Neuronal stem cell (in vitro differentiated cells): Measurements from ENCODE around the gene LPAR3.
A peak's percentile ranks its signal among the peaks of the same experiment; 100 is the strongest.

Experiments
- DNase-seq: peaks from one replicate; pipeline ENCODE4 v3.0.0-alpha.2; 2013; ENCODE audit warnings: low spot score
- H2AFZ ChIP-seq: one replicate; pipeline ENCODE4 v1.6.1; 2013; ENCODE audit warnings: mild to moderate bottlenecking, low read length, inconsistent platforms
- H2AK5ac ChIP-seq: 2 replicates; pipeline ENCODE4 v1.6.1; 2013; ENCODE audit warnings: low read depth, mild to moderate bottlenecking, inconsistent platforms, low read length, moderate library complexity, mixed read lengths
- H2BK120ac ChIP-seq: 2 replicates; pipeline ENCODE4 v1.6.1; 2013; ENCODE audit warnings: low read depth, mild to moderate bottlenecking, inconsistent platforms, low read length, moderate library complexity, mixed read lengths
- H2BK12ac ChIP-seq: one replicate; pipeline ENCODE4 v1.6.1; 2013; ENCODE audit warnings: low read length, inconsistent platforms
- H2BK15ac ChIP-seq: 2 replicates; pipeline ENCODE4 v1.6.1; 2013; ENCODE audit warnings: mild to moderate bottlenecking, low read length, inconsistent platforms, mixed read lengths
- H2BK5ac ChIP-seq: one replicate; pipeline ENCODE4 v1.6.1; 2013; ENCODE audit warnings: inconsistent platforms, mild to moderate bottlenecking, low read length, moderate library complexity
- H3K14ac ChIP-seq: one replicate; pipeline ENCODE4 v1.6.1; 2013; ENCODE audit warnings: low read length, inconsistent platforms
- H3K18ac ChIP-seq: 2 replicates; pipeline ENCODE4 v1.6.1; 2013; ENCODE audit warnings: low read length, inconsistent platforms
- H3K23ac ChIP-seq: 2 replicates; pipeline ENCODE4 v1.6.1; 2013; ENCODE audit warnings: low read depth, mild to moderate bottlenecking, mixed read lengths, low read length, inconsistent platforms; ENCODE audit not compliant: poor library complexity
- H3K27ac ChIP-seq: replicated peaks from 3 replicates; pipeline ENCODE4 v1.5.1; 2013; ENCODE audit warnings: low read length, inconsistent platforms
- H3K27me3 ChIP-seq, 3 experiments: 2 replicates each; pipeline ENCODE4 v1.6.1; 2013; ENCODE audit warnings: low read length in 3 of 3, mild to moderate bottlenecking in 2 of 3, inconsistent platforms in 1 of 3, low read depth in 1 of 3, mixed read lengths in 1 of 3, moderate library complexity in 1 of 3; ENCODE audit not compliant: control insufficient read depth in 3 of 3, insufficient read depth in 3 of 3
- H3K36me3 ChIP-seq, 2 donors: replicated peaks in 1 of 2; 2 replicates each; pipeline ENCODE4 v1.6.1; 2013; ENCODE audit warnings: low read length in 2 of 2; ENCODE audit not compliant: control insufficient read depth in 2 of 2, insufficient read depth in 2 of 2
- H3K4ac ChIP-seq: 2 replicates; pipeline ENCODE4 v1.6.1; 2013; ENCODE audit warnings: inconsistent platforms, mild to moderate bottlenecking, low read length, moderate library complexity
- H3K4me1 ChIP-seq, 2 donors: 1 replicate in 1 of 2; 2 replicates in 1 of 2; pipeline ENCODE4 v1.6.1; 2013; ENCODE audit warnings: low read length in 2 of 2, low read depth in 1 of 2; ENCODE audit not compliant: control insufficient read depth in 2 of 2, insufficient read depth in 1 of 2
- H3K4me2 ChIP-seq: one replicate; pipeline ENCODE4 v1.6.1; 2013; ENCODE audit warnings: mild to moderate bottlenecking, low read length, inconsistent platforms; ENCODE audit not compliant: insufficient read depth, poor library complexity, severe bottlenecking
- H3K4me3 ChIP-seq, 2 donors: 2 replicates each; pipeline ENCODE4 v1.5.1; 2013; ENCODE audit warnings: low read length in 2 of 2, mild to moderate bottlenecking in 2 of 2, inconsistent platforms in 1 of 2, moderate library complexity in 1 of 2
- H3K79me1 ChIP-seq: one replicate; pipeline ENCODE4 v1.6.1; 2013; ENCODE audit warnings: low read depth, mild to moderate bottlenecking, inconsistent platforms, low read length, moderate library complexity
- H3K9ac ChIP-seq: one replicate; pipeline ENCODE4 v1.6.1; 2013; ENCODE audit warnings: mild to moderate bottlenecking, low read depth, low read length, inconsistent platforms; ENCODE audit not compliant: poor library complexity
- H3K9me3 ChIP-seq, 2 donors: replicated peaks in 1 of 2; 2 replicates each; pipeline versions ENCODE3 to v1.6.1; 2013; ENCODE audit warnings: low read length in 2 of 2, mild to moderate bottlenecking in 2 of 2, inconsistent platforms in 1 of 2, low read depth in 1 of 2, mixed read lengths in 1 of 2, moderate library complexity in 1 of 2; ENCODE audit not compliant: control insufficient read depth in 2 of 2, insufficient read depth in 1 of 2
- H4K8ac ChIP-seq: one replicate; pipeline ENCODE4 v1.6.1; 2013; ENCODE audit warnings: low read depth, mild to moderate bottlenecking, inconsistent platforms, low read length, moderate library complexity
- H4K91ac ChIP-seq: one replicate; pipeline ENCODE4 v1.6.1; 2013; ENCODE audit warnings: low read length, low read depth, mild to moderate bottlenecking, inconsistent platforms; ENCODE audit not compliant: poor library complexity
- WGBS, 2 donors: extraction: QIAGEN DNeasy Blood & Tissue Kit; methylation state at CpG; one replicate each; pipeline ENCODE4 v1.1.7; 2013; ENCODE audit warnings: missing lambda C conversion rate in 2 of 2, mixed read lengths in 1 of 2; ENCODE audit not compliant: insufficient read length in 2 of 2, insufficient replicate concordance in 1 of 2; ENCODE audit errors: extremely low coverage in 2 of 2; 5-methylcytosine and 5-hydroxymethylcytosine counted together

Gene LPAR3

DNA sequence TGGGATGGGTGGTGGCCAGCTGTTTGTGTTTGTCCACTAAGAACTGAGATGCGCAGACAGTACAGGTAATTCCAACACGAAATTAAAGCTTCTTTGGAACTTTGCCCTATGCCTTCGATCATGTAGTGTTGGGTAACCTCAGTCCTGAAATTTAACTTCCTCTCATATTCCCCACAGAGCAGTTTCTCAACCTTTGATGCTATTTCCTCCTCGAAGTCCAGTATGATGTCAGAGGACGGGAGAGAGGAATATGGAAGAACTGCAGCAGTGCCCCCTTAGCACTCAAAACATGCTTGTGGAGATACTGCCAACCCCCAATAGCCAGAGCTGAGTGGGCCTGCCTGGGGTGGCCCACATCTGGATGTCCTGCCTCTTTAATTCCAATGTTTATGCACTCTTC lies 3.6 kb downstream of the LPAR3 start:
- Histone ChIP-seq H3K27me3 (peaks cover 5 to 48% (median 21%) of the 10 kb centered on the region in 3 experiments), H2AFZ (no peak overlapping the region), H3K9me3 (peaks cover 0 to 4% of the 10 kb centered on the region in 2 donors), H3K27ac (no peak overlapping the region), H2BK12ac (no peak overlapping the region), H3K79me1 (no peaks in the 10 kb centered on the region), H2AK5ac (no peak overlapping the region), H3K4me1 (peaks cover 0 to 1% of the 10 kb centered on the region in 2 donors), H2BK15ac (no peak overlapping the region), H2BK5ac (no peak overlapping the region), H2BK120ac (no peak overlapping the region), H3K14ac (no peak overlapping the region), H3K36me3 (no peaks in the 10 kb centered on the region), H3K4me2 (no peak overlapping the region), H3K18ac (no peak overlapping the region), H3K4me3 (no peak overlapping the region), H4K8ac (no peak overlapping the region), H3K23ac (no peak overlapping the region), H4K91ac (no peak overlapping the region), H3K4ac (no peak overlapping the region), H3K9ac (no peak overlapping the region)
- WGBS, 2 donors = no CpG with 5 or more reads among the region's 5 CpGs
- no peak for DNase-seq

DNA sequence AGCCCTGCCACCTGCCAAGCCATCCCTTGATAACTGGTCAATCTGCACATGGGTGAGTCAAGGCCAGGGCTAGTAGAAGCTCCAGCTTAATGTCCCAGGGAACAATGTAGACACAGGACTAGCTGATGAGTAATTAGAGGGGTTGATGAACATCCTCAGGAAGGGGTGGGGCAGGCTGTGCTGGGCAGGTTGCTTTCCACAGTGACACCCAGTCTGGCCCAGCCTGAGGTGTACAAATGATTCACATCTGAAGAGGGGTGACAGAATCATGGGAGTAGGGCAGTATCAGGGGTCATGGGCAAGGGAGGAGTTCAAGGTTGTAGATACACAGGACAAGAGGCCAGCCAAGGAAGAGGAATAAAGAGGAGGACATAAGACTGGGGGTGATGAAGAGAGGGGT lies 4.3 kb downstream of the LPAR3 start:
- DNase-seq = no peak
- Histone ChIP-seq H3K27ac (no peak overlapping the region), H3K27me3 (peaks cover 3 to 42% (median 15%) of the 10 kb centered on the region in 3 experiments), H4K8ac (no peak overlapping the region), H2AK5ac (no peak overlapping the region), H2BK5ac (no peak overlapping the region), H3K14ac (no peak overlapping the region), H4K91ac (no peak overlapping the region), H3K9me3 (peaks cover 0 to under 1% of the 10 kb centered on the region in 2 donors), H2BK120ac (no peak overlapping the region), H2AFZ (no peak overlapping the region), H3K4me1 (peaks cover 0 to 1% of the 10 kb centered on the region in 2 donors), H3K4me3 (no peak overlapping the region), H3K9ac (no peak overlapping the region), H2BK15ac (no peak overlapping the region), H3K23ac (no peak overlapping the region), H3K79me1 (no peaks in the 10 kb centered on the region), H3K4me2 (no peak overlapping the region), H3K36me3 (no peaks in the 10 kb centered on the region), H3K4ac (no peak overlapping the region), H2BK12ac (no peak overlapping the region), H3K18ac (no peak overlapping the region)

DNA sequence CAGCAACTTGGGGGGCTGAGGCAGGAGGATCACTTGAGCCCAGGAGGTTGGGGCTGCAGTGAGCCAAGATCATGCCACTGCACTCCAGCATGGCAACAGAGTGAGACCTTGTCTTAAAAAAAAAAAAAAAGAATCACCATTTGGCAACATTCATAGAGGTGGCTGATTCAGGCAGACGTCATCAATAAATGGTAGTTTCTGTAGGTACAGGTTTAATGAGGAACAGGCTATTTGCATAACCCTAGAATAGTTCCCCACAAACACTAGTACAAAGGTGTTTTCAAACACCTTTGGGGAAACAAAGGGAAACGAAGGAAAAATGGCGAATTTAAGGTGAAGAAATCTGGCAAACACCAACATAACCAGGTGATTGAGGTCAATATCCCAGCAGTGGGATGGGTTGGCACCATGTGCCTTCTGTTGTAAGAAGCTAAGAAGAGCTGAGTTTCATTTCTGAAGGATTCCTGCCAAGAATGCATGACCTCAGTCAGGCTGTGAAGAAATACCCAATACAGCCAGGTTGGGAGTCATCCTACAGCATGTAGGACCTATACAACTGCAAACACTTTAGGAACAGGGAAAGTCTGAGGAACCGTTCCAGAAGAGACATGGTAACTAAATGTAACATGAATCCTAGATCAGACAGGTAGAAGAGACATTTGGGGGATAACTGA lies 5.6 kb downstream of the LPAR3 start:
- H3K27ac ChIP-seq = no peak overlapping the region
- no peaks in the 10 kb centered on the region for H3K36me3 ChIP-seq
- no peak overlapping the region for H3K4ac ChIP-seq
- WGBS, 2 donors = no CpG with 5 or more reads among the region's 4 CpGs
- DNase-seq = no peak
- no peak overlapping the region for H3K4me3 ChIP-seq
- H3K4me2 ChIP-seq = no peak overlapping the region
- peaks cover 0 to under 1% of the 10 kb centered on the region in 2 donors for H3K4me1 ChIP-seq
- peaks cover 0 to 28% (median 6%) of the 10 kb centered on the region in 3 experiments for H3K27me3 ChIP-seq
- H2BK12ac ChIP-seq = no peak overlapping the region
- H3K23ac ChIP-seq = no peak overlapping the region
- H4K91ac ChIP-seq = no peak overlapping the region
- H4K8ac ChIP-seq = no peak overlapping the region
- no peak overlapping the region for H3K18ac ChIP-seq
- H2BK15ac ChIP-seq = no peak overlapping the region
- H3K9ac ChIP-seq = no peak overlapping the region
- H3K9me3 ChIP-seq = no peaks in the 10 kb centered on the region
- no peak overlapping the region for H2BK5ac ChIP-seq
- H2AK5ac ChIP-seq = no peak overlapping the region
- no peak overlapping the region for H2AFZ ChIP-seq
- no peak overlapping the region for H3K14ac ChIP-seq
- no peaks in the 10 kb centered on the region for H3K79me1 ChIP-seq
- H2BK120ac ChIP-seq = no peak overlapping the region

DNA sequence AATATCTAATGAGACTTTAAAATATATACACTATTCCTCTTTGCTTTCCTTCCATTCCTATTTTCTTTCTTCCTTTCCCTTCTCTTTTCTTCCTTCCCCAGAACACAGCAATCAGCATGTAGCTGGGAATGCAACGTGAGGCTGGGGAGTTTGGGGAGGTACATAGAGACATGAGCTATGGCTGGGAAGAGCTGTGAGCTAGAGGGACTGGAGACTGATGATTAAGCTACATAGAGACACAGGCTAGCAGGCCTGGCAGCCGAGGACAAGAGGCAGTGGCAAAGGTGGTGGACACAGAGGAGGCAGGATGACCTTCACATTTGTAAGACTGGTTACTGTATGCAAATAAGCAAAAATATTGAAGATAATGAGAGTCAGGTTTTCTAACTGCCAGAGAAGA lies 7.5 kb downstream of the LPAR3 start:
- Histone ChIP-seq H3K9me3 (peaks cover 0 to 2% of the 10 kb centered on the region in 2 donors), H3K4me1 (no peaks in the 10 kb centered on the region), H2AK5ac (no peak overlapping the region), H3K27ac (no peak overlapping the region), H3K79me1 (no peaks in the 10 kb centered on the region), H2BK15ac (no peak overlapping the region), H3K23ac (no peak overlapping the region), H3K36me3 (no peaks in the 10 kb centered on the region), H2BK5ac (no peak overlapping the region), H3K27me3 (peaks cover 0 to 10% (median 0%) of the 10 kb centered on the region in 3 experiments), H3K4me3 (no peak overlapping the region), H2AFZ (no peak overlapping the region), H2BK12ac (no peak overlapping the region), H2BK120ac (no peak overlapping the region), H3K4me2 (no peak overlapping the region), H4K91ac (no peak overlapping the region), H3K14ac (no peak overlapping the region), H3K18ac (peak overlapping the region; percentile 13), H3K4ac (no peak overlapping the region), H3K9ac (no peak overlapping the region), H4K8ac (no peak overlapping the region)
- no CpG with 5 or more reads among the region's 2 CpGs for WGBS, 2 donors
- DNase-seq = no peak
